ENCODE measurements around the gene KIF1B. TPM values are rescaled to one million over a fixed set of nuclear protein-coding genes. Genes with fewer than 3 reads are reported as not detected.

The KIF1B gene
- total RNA-seq, 1 experiment from 2014 or later: 70.1 TPM

DNA sequence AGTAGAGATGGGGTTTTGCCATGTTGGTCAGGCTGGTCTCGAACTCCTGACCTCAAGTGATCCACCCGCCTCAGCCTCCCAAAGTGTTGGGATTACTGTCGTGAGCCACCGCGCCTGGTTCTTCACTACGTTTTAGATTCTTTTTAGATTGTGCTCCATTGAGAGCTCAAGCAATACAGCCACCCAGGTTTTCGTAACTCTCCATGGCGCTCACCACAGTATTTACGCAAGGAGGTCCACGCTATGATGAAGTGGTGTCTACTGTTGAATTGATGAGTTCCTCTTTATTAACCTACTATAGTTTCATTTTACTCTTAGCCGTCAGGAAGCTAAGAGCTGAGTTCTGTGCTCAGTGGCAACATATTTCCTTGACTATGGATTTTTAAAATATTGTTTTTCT is 1.8 kb upstream of the KIF1B start (continued):
- TF ChIP-seq, protein P1, sequence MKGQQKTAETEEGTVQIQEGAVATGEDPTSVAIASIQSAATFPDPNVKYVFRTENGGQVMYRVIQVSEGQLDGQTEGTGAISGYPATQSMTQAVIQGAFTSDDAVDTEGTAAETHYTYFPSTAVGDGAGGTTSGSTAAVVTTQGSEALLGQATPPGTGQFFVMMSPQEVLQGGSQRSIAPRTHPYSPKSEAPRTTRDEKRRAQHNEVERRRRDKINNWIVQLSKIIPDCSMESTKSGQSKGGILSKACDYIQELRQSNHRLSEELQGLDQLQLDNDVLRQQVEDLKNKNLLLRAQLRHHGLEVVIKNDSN (CRISPR knock-in tag; IDR thresholded peaks at IDR 0.05): no peak
- TF ChIP-seq SP1 (CRISPR knock-in tag; conservative IDR thresholded peaks at IDR 0.05) (no peak), TP53 (CRISPR knock-in tag; IDR thresholded peaks at IDR 0.05) (no peak), FOXP1 (CRISPR knock-in tag; IDR thresholded peaks at IDR 0.05; ENCODE audit: borderline replicate concordance) (no peak), MXD4 (CRISPR knock-in tag; IDR thresholded peaks at IDR 0.05; ENCODE audit: borderline replicate concordance) (no peak)

DNA sequence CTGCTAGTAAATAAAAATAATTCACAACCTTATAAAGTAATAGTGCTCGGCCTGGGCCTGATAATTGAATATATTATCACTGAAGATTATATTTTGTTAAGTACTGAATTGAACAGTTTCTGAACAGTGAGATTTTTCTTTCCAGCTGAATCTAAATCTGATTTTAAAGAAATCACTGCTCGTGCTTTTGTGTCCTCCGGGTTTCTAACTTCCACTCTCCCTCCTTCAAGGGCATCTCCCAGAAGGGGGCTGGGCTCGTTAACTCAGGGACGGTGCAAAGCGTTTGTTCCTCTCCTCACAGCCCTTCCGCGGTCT is 823 bp upstream of the KIF1B start:
- peak overlapping the region; percentile 92 for H3K4me3 Mint-ChIP-seq
- H3K36me3 Mint-ChIP-seq: no peaks in the 10 kb centered on the region
- peaks cover 4% of the 10 kb centered on the region; the same call in 1 of the 2 replicates for H3K27me3 Mint-ChIP-seq (ENCODE audit: low read depth)
- H3K9me3 Mint-ChIP-seq: no peaks in the 10 kb centered on the region
- no peak for DNase-seq (ENCODE audit: low spot score)
- TF ChIP-seq, protein P2, sequence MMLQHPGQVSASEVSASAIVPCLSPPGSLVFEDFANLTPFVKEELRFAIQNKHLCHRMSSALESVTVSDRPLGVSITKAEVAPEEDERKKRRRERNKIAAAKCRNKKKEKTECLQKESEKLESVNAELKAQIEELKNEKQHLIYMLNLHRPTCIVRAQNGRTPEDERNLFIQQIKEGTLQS (CRISPR knock-in tag; conservative IDR thresholded peaks at IDR 0.05): no peak
- TF ChIP-seq ZNF219 (CRISPR knock-in tag; IDR thresholded peaks at IDR 0.05; ENCODE audit: borderline replicate concordance) (no peak), CDX4 (CRISPR knock-in tag; IDR thresholded peaks at IDR 0.05; ENCODE audit: borderline replicate concordance) (no peak), NFE2L1 (CRISPR knock-in tag; IDR thresholded peaks at IDR 0.05) (no peak), ATF1 (CRISPR knock-in tag; IDR thresholded peaks at IDR 0.05) (no peak), HMGXB4 (CRISPR knock-in tag; IDR thresholded peaks at IDR 0.05) (no peak), SMAD3 (CRISPR knock-in tag; IDR thresholded peaks at IDR 0.05; ENCODE audit: borderline replicate concordance) (no peak), SP1 (CRISPR knock-in tag; conservative IDR thresholded peaks at IDR 0.05) (no peak), MXD4 (CRISPR knock-in tag; IDR thresholded peaks at IDR 0.05; ENCODE audit: borderline replicate concordance) (no peak), NR3C1 (CRISPR knock-in tag; conservative IDR thresholded peaks at IDR 0.05; ENCODE audit: low read depth) (no peak)
- TF ChIP-seq, protein P1 (CRISPR knock-in tag; IDR thresholded peaks at IDR 0.05): no peak
- peaks cover 27% of the 10 kb centered on the region for H3K4me1 Mint-ChIP-seq
- ChIA-PET CTCF (interaction anchor here (0.6 to 2.1 kb wide), 43 partner anchors 8 to 584 kb away, joined by 3 to 29 read pairs (median 5); partner anchors contain the start of genes CENPS, LZIC, NMNAT1 and UBE4B), POLR2A (interaction anchor here (1.1 to 1.3 kb wide), 4 partner anchors 8 to 299 kb away, joined by 3 to 5 read pairs (median 4); no protein-coding TSS in a partner anchor)
- peak overlapping the region; percentile 94 for H3K27ac Mint-ChIP-seq
- ATAC-seq: peak; percentile 4

- peak; percentile 50 for DNase-seq (ENCODE audit: low spot score)
- H3K9me3 Mint-ChIP-seq: no peaks in the 10 kb centered on the region
- TF ChIP-seq TEAD1 (CRISPR knock-in tag; IDR thresholded peaks at IDR 0.05) (peak; percentile 21; the same call in 1 of the 2 replicates), CREB1 (CRISPR knock-in tag; IDR thresholded peaks at IDR 0.05) (peak; percentile 40; the same call in 1 of the 2 replicates), SMAD3 (CRISPR knock-in tag; IDR thresholded peaks at IDR 0.05; ENCODE audit: borderline replicate concordance) (peak; percentile 27; the same call in 1 of the 2 replicates)
- TF ChIP-seq, protein P3, sequence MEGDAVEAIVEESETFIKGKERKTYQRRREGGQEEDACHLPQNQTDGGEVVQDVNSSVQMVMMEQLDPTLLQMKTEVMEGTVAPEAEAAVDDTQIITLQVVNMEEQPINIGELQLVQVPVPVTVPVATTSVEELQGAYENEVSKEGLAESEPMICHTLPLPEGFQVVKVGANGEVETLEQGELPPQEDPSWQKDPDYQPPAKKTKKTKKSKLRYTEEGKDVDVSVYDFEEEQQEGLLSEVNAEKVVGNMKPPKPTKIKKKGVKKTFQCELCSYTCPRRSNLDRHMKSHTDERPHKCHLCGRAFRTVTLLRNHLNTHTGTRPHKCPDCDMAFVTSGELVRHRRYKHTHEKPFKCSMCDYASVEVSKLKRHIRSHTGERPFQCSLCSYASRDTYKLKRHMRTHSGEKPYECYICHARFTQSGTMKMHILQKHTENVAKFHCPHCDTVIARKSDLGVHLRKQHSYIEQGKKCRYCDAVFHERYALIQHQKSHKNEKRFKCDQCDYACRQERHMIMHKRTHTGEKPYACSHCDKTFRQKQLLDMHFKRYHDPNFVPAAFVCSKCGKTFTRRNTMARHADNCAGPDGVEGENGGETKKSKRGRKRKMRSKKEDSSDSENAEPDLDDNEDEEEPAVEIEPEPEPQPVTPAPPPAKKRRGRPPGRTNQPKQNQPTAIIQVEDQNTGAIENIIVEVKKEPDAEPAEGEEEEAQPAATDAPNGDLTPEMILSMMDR (IDR thresholded peaks at IDR 0.05): no peak
- TF ChIP-seq, protein P4, sequence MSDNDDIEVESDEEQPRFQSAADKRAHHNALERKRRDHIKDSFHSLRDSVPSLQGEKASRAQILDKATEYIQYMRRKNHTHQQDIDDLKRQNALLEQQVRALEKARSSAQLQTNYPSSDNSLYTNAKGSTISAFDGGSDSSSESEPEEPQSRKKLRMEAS (CRISPR knock-in tag; IDR thresholded peaks at IDR 0.05): 0 out of 2 replicates have a peak, but pooled peaks have one; percentile 33
- peaks cover 4% of the 10 kb centered on the region; the same call in 1 of the 2 replicates for H3K27me3 Mint-ChIP-seq (ENCODE audit: low read depth)
- POLR2A ChIA-PET: interaction anchor here (0.5 to 1.3 kb wide), 7 partner anchors 10 to 355 kb away, joined by 3 to 5 read pairs (median 5); no protein-coding TSS in a partner anchor
- CTCF ChIA-PET: interaction anchor here (0.6 to 2.1 kb wide), 43 partner anchors 10 to 583 kb away, joined by 3 to 29 read pairs (median 4); partner anchors contain the start of genes CENPS, LZIC, NMNAT1 and PGD
- peaks cover 27% of the 10 kb centered on the region for H3K4me1 Mint-ChIP-seq
- peak; percentile 3 for ATAC-seq
- peak overlapping the region; percentile 54 for H3K27ac Mint-ChIP-seq
- H3K36me3 Mint-ChIP-seq: no peaks in the 10 kb centered on the region
- peak overlapping the region; percentile 86 for H3K4me3 Mint-ChIP-seq
Measured at GRCh38 chr1:10210841-10211804, 753 bp downstream of the KIF1B start.
